GM23338 (cell line): ENCODE data around the gene PPP2R1A. TPM values are rescaled to one million over a fixed set of nuclear protein-coding genes. Genes with fewer than 3 reads are reported as not detected.

Experiments
- ATAC-seq: fragments of 200-7000 bp; cut with Tn5 transposase; 3 replicates; pipeline ENCODE4 v1.9.1; 2020
- DNase-seq: peaks from one replicate; pipeline ENCODE4 v3.0.0-alpha.2; 2015; ENCODE audit warnings: low spot score
- H2AFZ ChIP-seq: fragments of 200-600 bp; sonication (generic); 2 replicates; pipeline ENCODE4 v1.8.0; 2016; ENCODE audit warnings: antibody characterized with exemption, mild to moderate bottlenecking, moderate library complexity
- H3F3A ChIP-seq: fragments of 200-600 bp; sonication (generic); replicated peaks from 2 replicates; pipeline ENCODE4 v1.8.0; 2017; ENCODE audit warnings: antibody characterized with exemption, mixed run types, low read depth
- H3K27ac ChIP-seq: fragments of 200-600 bp; sonication (generic); 2 replicates; pipeline ENCODE4 v1.6.1; 2016; ENCODE audit warnings: low read depth
- H3K27me3 ChIP-seq: fragments of 200-600 bp; sonication (generic); 2 replicates; pipeline ENCODE4 v1.8.0; 2016; ENCODE audit warnings: mild to moderate bottlenecking, mixed run types, moderate library complexity; ENCODE audit not compliant: insufficient read depth
- H3K36me3 ChIP-seq: fragments of 200-600 bp; sonication (generic); 2 replicates; pipeline ENCODE4 v1.8.0; 2016; ENCODE audit warnings: mild to moderate bottlenecking; ENCODE audit not compliant: insufficient read depth
- H3K4me1 ChIP-seq: fragments of 200-600 bp; sonication (generic); 2 replicates; pipeline ENCODE4 v1.8.0; 2016; ENCODE audit warnings: mild to moderate bottlenecking, moderate library complexity; ENCODE audit not compliant: insufficient read depth
- H3K4me2 ChIP-seq: fragments of 200-600 bp; sonication (generic); 2 replicates; pipeline ENCODE4 v1.7.1; 2017; ENCODE audit warnings: mixed run types
- H3K4me3 ChIP-seq: fragments of 200-600 bp; sonication (generic); 2 replicates; pipeline ENCODE4 v1.6.1; 2016; ENCODE audit warnings: mixed run types
- H3K79me2 ChIP-seq: fragments of 200-600 bp; sonication (generic); replicated peaks from 2 replicates; pipeline ENCODE4 v1.8.0; 2017; ENCODE audit warnings: mild to moderate bottlenecking; ENCODE audit not compliant: insufficient read depth
- H3K9me2 ChIP-seq: fragments of 200-600 bp; sonication (generic); 2 replicates; pipeline ENCODE4 v1.8.0; 2017; ENCODE audit not compliant: insufficient read depth
- H4K20me1 ChIP-seq: fragments of 200-600 bp; sonication (generic); replicated peaks from 2 replicates; pipeline ENCODE4 v1.8.0; 2017; ENCODE audit warnings: mild to moderate bottlenecking; ENCODE audit not compliant: insufficient read depth
- H3K27ac Mint-ChIP-seq: 2 replicates; pipeline ENCODE4 v1.8.0; 2020; ENCODE audit warnings: inconsistent platforms, mild to moderate bottlenecking, moderate library complexity, mixed read lengths
- H3K27me3 Mint-ChIP-seq: 3 replicates; pipeline ENCODE4 v1.8.0; 2022; ENCODE audit warnings: low read depth, mild to moderate bottlenecking, moderate library complexity, mixed read lengths, inconsistent platforms; ENCODE audit not compliant: insufficient read depth, poor library complexity
- H3K36me3 Mint-ChIP-seq: 3 replicates; pipeline ENCODE4 v1.8.0; 2021; ENCODE audit warnings: low read depth, mild to moderate bottlenecking, inconsistent platforms, moderate library complexity, mixed read lengths
- H3K4me1 Mint-ChIP-seq: 3 replicates; pipeline ENCODE4 v1.8.0; 2020; ENCODE audit warnings: mild to moderate bottlenecking, inconsistent platforms, mixed read lengths
- H3K4me3 Mint-ChIP-seq: 3 replicates; pipeline ENCODE4 v1.8.0; 2021; ENCODE audit warnings: moderate library complexity, mild to moderate bottlenecking, inconsistent platforms, mixed read lengths
- H3K9me3 Mint-ChIP-seq: 3 replicates; pipeline ENCODE4 v1.8.0; 2020; ENCODE audit warnings: moderate library complexity, mild to moderate bottlenecking, inconsistent platforms, mixed read lengths
- CREB1 ChIP-seq: fragments of 250-450 bp; sonication (Bioruptor Pico); IDR thresholded peaks from 2 replicates; pipeline ENCODE4 v1.5.0; 2020; ENCODE audit warnings: low read depth, mild to moderate bottlenecking, moderate library complexity
- EZH2 ChIP-seq: fragments of 200-600 bp; sonication (generic); IDR thresholded peaks from one replicate; pipeline ENCODE4 v1.8.0; 2017; ENCODE audit warnings: antibody characterized with exemption, mild to moderate bottlenecking, low read depth; ENCODE audit not compliant: unreplicated experiment
- EZH2phosphoT487 ChIP-seq: fragments of 200-600 bp; sonication (generic); IDR thresholded peaks from one replicate; pipeline ENCODE4 v1.8.1; 2018; ENCODE audit warnings: antibody characterized with exemption; ENCODE audit not compliant: unreplicated experiment
- JUNB ChIP-seq: IDR thresholded peaks from one replicate; pipeline ENCODE4 v1.6.1; 2016; ENCODE audit warnings: antibody characterized with exemption; ENCODE audit not compliant: unreplicated experiment
- NANOG ChIP-seq: IDR thresholded peaks from 2 replicates; pipeline ENCODE4 v1.6.1; 2016; ENCODE audit warnings: antibody characterized with exemption, borderline replicate concordance
- POLR2AphosphoS5 ChIP-seq: IDR thresholded peaks from 2 replicates; pipeline ENCODE4 v1.6.1; 2016; ENCODE audit warnings: antibody characterized with exemption, low read depth
- STAT1 ChIP-seq: IDR thresholded peaks from one replicate; pipeline ENCODE4 v1.6.1; 2016; ENCODE audit warnings: antibody characterized with exemption; ENCODE audit not compliant: unreplicated experiment
- ZNF114 ChIP-seq: fragments of 250-450 bp; sonication (Bioruptor Pico); IDR thresholded peaks from 2 replicates; pipeline ENCODE4 v1.5.0; 2020; ENCODE audit warnings: mild to moderate bottlenecking, moderate library complexity
- ZNF331 ChIP-seq: fragments of 250-450 bp; sonication (Bioruptor Pico); IDR thresholded peaks from 2 replicates; pipeline ENCODE4 v1.5.0; 2020; ENCODE audit warnings: low read depth, mild to moderate bottlenecking, moderate library complexity
- polyA plus RNA-seq: library from polyadenylated mRNA; unstranded; fragments of >200 nt; fragmentation: Nextera tagmentation; extraction: Ambion mirVana; gene quantifications from 2 replicates; pipeline ENCODE4 v1.2.1, GENCODE V29; 2016
- total RNA-seq: library from RNA; depleted of rRNA; stranded (reverse); fragments of >200 nt; shearing (Covaris generic); gene quantifications from 2 replicates; pipeline ENCODE4 v1.2.3, GENCODE V29; 2014
- TF ChIP-seq, protein P1 (sequence below), 2 experiments: fragments of 200-600 bp in 1 of 2; sonication (generic) in 1 of 2; conservative IDR thresholded peaks; 2 replicates each; pipeline versions ENCODE4 v1.5.1 to v1.6.1; 2016 to 2017; ENCODE audit warnings: antibody characterized with exemption in 2 of 2, low read depth in 2 of 2, mild to moderate bottlenecking in 2 of 2, moderate library complexity in 1 of 2
- TF ChIP-seq, protein P2 (sequence below): IDR thresholded peaks from 2 replicates; pipeline ENCODE4 v1.6.1; 2016; ENCODE audit warnings: antibody characterized with exemption
- TF ChIP-seq, protein P3 (sequence below): IDR thresholded peaks from one replicate; pipeline ENCODE4 v1.6.1; 2018; ENCODE audit warnings: antibody characterized with exemption; ENCODE audit not compliant: unreplicated experiment
- TF ChIP-seq, protein P4 (sequence below): fragments of 250-450 bp; sonication (Bioruptor Pico); IDR thresholded peaks from 2 replicates; pipeline ENCODE4 v1.5.0; 2020; ENCODE audit warnings: mild to moderate bottlenecking, moderate library complexity

PPP2R1A gene
- total and polyA plus RNA-seq, 2 experiments from 2014 or later, result 212 to 381 TPM

DNA sequence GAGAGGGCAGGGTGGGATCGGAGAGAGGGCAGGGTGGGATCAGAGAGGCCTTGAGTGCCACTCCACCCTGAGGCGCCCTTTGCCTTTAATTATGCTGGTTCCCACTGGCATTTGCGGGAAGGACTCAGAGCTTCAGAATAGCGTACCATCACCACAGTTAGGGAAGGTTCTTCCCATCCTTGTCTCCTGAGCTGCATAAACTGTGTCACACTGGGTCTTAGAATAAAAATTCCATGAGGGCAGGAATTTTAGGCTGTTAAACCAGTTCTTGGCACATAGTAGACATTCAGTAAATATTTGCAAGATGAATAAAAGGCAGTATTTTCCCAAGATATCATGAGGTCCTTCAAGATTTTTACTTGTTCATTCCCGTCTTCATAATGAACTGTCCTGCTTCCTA, 24.4 kb downstream of the PPP2R1A start:
- no peaks in the 10 kb centered on the region for H3F3A ChIP-seq
- DNase-seq, result no peak
- H3K27ac ChIP-seq, result no peak overlapping the region
- no peak for ATAC-seq
- peaks cover 14% of the 10 kb centered on the region for H3K79me2 ChIP-seq
- TF ChIP-seq POLR2AphosphoS5, result no peak
- TF ChIP-seq, protein P1, sequence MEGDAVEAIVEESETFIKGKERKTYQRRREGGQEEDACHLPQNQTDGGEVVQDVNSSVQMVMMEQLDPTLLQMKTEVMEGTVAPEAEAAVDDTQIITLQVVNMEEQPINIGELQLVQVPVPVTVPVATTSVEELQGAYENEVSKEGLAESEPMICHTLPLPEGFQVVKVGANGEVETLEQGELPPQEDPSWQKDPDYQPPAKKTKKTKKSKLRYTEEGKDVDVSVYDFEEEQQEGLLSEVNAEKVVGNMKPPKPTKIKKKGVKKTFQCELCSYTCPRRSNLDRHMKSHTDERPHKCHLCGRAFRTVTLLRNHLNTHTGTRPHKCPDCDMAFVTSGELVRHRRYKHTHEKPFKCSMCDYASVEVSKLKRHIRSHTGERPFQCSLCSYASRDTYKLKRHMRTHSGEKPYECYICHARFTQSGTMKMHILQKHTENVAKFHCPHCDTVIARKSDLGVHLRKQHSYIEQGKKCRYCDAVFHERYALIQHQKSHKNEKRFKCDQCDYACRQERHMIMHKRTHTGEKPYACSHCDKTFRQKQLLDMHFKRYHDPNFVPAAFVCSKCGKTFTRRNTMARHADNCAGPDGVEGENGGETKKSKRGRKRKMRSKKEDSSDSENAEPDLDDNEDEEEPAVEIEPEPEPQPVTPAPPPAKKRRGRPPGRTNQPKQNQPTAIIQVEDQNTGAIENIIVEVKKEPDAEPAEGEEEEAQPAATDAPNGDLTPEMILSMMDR (conservative IDR thresholded peaks at IDR 0.05; ENCODE audit: low read depth in 2 of 2), result no peak
- TF ChIP-seq, protein P2, sequence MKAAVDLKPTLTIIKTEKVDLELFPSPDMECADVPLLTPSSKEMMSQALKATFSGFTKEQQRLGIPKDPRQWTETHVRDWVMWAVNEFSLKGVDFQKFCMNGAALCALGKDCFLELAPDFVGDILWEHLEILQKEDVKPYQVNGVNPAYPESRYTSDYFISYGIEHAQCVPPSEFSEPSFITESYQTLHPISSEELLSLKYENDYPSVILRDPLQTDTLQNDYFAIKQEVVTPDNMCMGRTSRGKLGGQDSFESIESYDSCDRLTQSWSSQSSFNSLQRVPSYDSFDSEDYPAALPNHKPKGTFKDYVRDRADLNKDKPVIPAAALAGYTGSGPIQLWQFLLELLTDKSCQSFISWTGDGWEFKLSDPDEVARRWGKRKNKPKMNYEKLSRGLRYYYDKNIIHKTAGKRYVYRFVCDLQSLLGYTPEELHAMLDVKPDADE, result no peak
- no peak for TF ChIP-seq EZH2phosphoT487
- TF ChIP-seq CREB1, result no peak
- no peak for TF ChIP-seq ZNF331
- TF ChIP-seq STAT1, result no peak
- TF ChIP-seq, protein P3, sequence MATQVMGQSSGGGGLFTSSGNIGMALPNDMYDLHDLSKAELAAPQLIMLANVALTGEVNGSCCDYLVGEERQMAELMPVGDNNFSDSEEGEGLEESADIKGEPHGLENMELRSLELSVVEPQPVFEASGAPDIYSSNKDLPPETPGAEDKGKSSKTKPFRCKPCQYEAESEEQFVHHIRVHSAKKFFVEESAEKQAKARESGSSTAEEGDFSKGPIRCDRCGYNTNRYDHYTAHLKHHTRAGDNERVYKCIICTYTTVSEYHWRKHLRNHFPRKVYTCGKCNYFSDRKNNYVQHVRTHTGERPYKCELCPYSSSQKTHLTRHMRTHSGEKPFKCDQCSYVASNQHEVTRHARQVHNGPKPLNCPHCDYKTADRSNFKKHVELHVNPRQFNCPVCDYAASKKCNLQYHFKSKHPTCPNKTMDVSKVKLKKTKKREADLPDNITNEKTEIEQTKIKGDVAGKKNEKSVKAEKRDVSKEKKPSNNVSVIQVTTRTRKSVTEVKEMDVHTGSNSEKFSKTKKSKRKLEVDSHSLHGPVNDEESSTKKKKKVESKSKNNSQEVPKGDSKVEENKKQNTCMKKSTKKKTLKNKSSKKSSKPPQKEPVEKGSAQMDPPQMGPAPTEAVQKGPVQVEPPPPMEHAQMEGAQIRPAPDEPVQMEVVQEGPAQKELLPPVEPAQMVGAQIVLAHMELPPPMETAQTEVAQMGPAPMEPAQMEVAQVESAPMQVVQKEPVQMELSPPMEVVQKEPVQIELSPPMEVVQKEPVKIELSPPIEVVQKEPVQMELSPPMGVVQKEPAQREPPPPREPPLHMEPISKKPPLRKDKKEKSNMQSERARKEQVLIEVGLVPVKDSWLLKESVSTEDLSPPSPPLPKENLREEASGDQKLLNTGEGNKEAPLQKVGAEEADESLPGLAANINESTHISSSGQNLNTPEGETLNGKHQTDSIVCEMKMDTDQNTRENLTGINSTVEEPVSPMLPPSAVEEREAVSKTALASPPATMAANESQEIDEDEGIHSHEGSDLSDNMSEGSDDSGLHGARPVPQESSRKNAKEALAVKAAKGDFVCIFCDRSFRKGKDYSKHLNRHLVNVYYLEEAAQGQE, result no peak
- no peak for TF ChIP-seq EZH2
- TF ChIP-seq, protein P4, sequence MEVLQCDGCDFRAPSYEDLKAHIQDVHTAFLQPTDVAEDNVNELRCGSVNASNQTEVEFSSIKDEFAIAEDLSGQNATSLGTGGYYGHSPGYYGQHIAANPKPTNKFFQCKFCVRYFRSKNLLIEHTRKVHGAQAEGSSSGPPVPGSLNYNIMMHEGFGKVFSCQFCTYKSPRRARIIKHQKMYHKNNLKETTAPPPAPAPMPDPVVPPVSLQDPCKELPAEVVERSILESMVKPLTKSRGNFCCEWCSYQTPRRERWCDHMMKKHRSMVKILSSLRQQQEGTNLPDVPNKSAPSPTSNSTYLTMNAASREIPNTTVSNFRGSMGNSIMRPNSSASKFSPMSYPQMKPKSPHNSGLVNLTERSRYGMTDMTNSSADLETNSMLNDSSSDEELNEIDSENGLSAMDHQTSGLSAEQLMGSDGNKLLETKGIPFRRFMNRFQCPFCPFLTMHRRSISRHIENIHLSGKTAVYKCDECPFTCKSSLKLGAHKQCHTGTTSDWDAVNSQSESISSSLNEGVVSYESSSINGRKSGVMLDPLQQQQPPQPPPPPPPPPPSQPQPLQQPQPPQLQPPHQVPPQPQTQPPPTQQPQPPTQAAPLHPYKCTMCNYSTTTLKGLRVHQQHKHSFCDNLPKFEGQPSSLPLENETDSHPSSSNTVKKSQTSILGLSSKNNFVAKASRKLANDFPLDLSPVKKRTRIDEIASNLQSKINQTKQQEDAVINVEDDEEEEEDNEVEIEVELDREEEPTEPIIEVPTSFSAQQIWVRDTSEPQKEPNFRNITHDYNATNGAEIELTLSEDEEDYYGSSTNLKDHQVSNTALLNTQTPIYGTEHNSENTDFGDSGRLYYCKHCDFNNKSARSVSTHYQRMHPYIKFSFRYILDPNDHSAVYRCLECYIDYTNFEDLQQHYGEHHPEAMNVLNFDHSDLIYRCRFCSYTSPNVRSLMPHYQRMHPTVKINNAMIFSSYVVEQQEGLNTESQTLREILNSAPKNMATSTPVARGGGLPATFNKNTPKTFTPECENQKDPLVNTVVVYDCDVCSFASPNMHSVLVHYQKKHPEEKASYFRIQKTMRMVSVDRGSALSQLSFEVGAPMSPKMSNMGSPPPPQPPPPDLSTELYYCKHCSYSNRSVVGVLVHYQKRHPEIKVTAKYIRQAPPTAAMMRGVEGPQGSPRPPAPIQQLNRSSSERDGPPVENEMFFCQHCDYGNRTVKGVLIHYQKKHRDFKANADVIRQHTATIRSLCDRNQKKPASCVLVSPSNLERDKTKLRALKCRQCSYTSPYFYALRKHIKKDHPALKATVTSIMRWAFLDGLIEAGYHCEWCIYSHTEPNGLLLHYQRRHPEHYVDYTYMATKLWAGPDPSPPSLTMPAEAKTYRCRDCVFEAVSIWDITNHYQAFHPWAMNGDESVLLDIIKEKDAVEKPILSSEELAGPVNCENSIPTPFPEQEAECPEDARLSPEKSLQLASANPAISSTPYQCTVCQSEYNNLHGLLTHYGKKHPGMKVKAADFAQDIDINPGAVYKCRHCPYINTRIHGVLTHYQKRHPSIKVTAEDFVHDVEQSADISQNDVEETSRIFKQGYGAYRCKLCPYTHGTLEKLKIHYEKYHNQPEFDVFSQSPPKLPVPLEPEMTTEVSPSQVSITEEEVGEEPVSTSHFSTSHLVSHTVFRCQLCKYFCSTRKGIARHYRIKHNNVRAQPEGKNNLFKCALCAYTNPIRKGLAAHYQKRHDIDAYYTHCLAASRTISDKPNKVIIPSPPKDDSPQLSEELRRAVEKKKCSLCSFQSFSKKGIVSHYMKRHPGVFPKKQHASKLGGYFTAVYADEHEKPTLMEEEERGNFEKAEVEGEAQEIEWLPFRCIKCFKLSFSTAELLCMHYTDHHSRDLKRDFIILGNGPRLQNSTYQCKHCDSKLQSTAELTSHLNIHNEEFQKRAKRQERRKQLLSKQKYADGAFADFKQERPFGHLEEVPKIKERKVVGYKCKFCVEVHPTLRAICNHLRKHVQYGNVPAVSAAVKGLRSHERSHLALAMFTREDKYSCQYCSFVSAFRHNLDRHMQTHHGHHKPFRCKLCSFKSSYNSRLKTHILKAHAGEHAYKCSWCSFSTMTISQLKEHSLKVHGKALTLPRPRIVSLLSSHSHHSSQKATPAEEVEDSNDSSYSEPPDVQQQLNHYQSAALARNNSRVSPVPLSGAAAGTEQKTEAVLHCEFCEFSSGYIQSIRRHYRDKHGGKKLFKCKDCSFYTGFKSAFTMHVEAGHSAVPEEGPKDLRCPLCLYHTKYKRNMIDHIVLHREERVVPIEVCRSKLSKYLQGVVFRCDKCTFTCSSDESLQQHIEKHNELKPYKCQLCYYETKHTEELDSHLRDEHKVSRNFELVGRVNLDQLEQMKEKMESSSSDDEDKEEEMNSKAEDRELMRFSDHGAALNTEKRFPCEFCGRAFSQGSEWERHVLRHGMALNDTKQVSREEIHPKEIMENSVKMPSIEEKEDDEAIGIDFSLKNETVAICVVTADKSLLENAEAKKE (CRISPR knock-in tag), result no peak
- TF ChIP-seq NANOG, result no peak
- no peak for TF ChIP-seq ZNF114 (CRISPR knock-in tag)
- TF ChIP-seq JUNB, result no peak
- Mint-ChIP-seq H3K4me3 (no peak overlapping the region), H3K36me3 (peaks cover 92% of the 10 kb centered on the region), H3K27ac (no peak overlapping the region), H3K9me3 (no peaks in the 10 kb centered on the region), H3K4me1 (no peaks in the 10 kb centered on the region), H3K27me3 (peaks cover 4% of the 10 kb centered on the region)
- H3K27me3 ChIP-seq, result no peaks in the 10 kb centered on the region
- no peak overlapping the region for H3K4me3 ChIP-seq
- no peaks in the 10 kb centered on the region for H3K4me1 ChIP-seq
- H4K20me1 ChIP-seq, result peaks cover 11% of the 10 kb centered on the region
- no peaks in the 10 kb centered on the region for H3K9me2 ChIP-seq
- H2AFZ ChIP-seq, result no peak overlapping the region
- H3K36me3 ChIP-seq, result peaks cover 63% of the 10 kb centered on the region
- H3K4me2 ChIP-seq, result no peak overlapping the region
